ENCODE results near the gene MYLK. TPM values are rescaled to one million over a fixed set of nuclear protein-coding genes. Genes with fewer than 3 reads are reported as not detected.

The MYLK gene
- total and polyA plus RNA-seq, 9 of the 15 experiments (the other 6 are each of a cell fraction or from before 2014, with no cell fraction given) = 0.11 to 0.53 (median 0.18) TPM; not detected in 2

DNA sequence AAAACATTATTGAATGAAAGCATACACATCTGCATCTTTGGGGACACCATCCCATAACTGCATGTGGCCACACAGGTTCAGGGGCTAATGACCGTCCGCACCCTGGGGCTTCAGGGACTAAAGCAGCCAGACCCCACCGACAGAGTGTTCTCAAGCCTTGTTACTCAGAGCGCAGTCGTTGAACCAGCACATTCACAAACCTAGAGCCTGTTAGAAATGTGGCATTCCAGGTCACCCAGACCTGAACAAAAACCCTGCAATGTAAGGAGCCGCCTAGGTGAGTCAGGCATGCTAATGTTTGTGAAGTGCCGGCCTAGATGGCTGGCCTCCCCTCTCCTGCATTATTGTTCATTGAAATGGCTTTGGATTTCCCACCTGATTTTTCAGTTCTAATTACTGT is 247.0 kb downstream of the MYLK start (continued):
- TF ChIP-seq RBFOX2 (IDR thresholded peaks at IDR 0.05; ENCODE audit: low read depth, low read length) = no peak
- no peak for TF ChIP-seq ARID2 (IDR thresholded peaks at IDR 0.05)
- TF ChIP-seq, protein P1, sequence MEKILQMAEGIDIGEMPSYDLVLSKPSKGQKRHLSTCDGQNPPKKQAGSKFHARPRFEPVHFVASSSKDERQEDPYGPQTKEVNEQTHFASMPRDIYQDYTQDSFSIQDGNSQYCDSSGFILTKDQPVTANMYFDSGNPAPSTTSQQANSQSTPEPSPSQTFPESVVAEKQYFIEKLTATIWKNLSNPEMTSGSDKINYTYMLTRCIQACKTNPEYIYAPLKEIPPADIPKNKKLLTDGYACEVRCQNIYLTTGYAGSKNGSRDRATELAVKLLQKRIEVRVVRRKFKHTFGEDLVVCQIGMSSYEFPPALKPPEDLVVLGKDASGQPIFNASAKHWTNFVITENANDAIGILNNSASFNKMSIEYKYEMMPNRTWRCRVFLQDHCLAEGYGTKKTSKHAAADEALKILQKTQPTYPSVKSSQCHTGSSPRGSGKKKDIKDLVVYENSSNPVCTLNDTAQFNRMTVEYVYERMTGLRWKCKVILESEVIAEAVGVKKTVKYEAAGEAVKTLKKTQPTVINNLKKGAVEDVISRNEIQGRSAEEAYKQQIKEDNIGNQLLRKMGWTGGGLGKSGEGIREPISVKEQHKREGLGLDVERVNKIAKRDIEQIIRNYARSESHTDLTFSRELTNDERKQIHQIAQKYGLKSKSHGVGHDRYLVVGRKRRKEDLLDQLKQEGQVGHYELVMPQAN (IDR thresholded peaks at IDR 0.05; ENCODE audit: borderline replicate concordance) = no peak
- no peak for TF ChIP-seq IRF2 (CRISPR knock-in tag; IDR thresholded peaks at IDR 0.05)
- TF ChIP-seq ZNF232 (CRISPR knock-in tag; IDR thresholded peaks at IDR 0.05) = no peak
- no peak for TF ChIP-seq POLR2B (IDR thresholded peaks at IDR 0.05; ENCODE audit: low read depth, partially characterized antibody)
- no peak for TF ChIP-seq SMARCA5 (IDR thresholded peaks at IDR 0.05)
- TF ChIP-seq KLF13 (tag; IDR thresholded peaks at IDR 0.05; ENCODE audit: borderline replicate concordance, low read depth) = no peak
- TF ChIP-seq, protein P2, sequence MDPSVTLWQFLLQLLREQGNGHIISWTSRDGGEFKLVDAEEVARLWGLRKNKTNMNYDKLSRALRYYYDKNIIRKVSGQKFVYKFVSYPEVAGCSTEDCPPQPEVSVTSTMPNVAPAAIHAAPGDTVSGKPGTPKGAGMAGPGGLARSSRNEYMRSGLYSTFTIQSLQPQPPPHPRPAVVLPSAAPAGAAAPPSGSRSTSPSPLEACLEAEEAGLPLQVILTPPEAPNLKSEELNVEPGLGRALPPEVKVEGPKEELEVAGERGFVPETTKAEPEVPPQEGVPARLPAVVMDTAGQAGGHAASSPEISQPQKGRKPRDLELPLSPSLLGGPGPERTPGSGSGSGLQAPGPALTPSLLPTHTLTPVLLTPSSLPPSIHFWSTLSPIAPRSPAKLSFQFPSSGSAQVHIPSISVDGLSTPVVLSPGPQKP (CRISPR knock-in tag; IDR thresholded peaks at IDR 0.05) = no peak

All from K562 (cell line).